GM18499 (cell line): ENCODE measurements around the gene GRK5.
"Not testable (repeated sequence)": the region's sequence is repeated elsewhere in the genome, so short reads cannot be mapped to it uniquely, and the experiment has no call there.

Source experiments
- ATAC-seq: cut with Tn5 transposase; IDR thresholded peaks from one replicate; pipeline ENCODE4 v1.9.1; 2021; ENCODE audit warnings: moderate number of reproducible peaks; ENCODE audit not compliant: insufficient read depth, unreplicated experiment

The GRK5 gene

DNA sequence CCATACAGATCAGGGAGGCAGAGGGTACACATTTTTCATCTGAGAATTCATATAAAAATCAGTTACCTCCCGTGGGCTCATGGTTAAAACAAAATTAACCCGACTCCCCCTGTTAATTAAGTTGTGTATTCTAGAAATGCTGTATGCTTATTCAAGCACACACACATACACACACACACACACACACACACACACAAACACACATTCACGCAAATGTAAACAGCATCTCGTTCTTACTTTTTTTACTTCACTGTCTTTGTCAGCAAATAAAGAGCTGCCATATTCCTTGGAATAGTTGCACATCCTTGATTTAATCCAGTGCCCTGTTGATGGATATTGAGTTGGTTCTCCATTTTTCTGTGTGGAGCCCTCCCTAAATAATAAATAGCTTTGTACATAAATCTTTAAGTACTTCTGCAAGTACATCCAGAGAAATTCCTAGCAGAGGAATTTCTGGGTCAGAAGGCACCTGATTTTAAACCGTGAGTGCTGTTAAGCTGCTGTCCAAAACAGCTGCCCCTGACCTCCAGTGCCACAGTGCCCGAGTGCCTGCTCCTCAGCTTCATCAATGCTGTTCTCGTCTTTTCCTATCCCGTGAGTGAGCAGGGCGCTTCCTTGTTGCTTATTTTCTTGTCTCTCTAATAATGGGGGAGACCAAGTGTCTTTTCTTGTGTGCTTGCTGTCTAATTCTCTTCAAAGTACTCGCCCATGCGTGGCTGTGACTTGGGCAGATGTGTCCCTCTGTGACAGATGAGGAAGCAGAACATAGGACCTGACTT, 217.9 kb downstream of the GRK5 start:
- no peak for ATAC-seq

DNA sequence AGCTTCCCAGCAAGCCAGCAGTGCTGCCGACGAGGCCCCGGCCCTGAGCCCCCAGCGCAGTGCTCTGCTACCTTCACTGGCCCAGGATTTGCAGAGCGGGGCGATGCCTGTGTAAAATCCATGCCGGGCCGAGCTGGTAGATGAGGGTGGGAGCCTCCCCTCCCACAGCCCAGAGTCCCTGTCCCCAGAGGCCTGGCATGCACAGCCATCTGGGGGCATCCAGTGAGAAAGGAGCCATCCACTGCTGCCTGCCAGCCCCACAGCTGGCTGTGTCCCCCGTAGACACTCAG, 218.5 kb downstream of the GRK5 start:
- no peak for ATAC-seq

DNA sequence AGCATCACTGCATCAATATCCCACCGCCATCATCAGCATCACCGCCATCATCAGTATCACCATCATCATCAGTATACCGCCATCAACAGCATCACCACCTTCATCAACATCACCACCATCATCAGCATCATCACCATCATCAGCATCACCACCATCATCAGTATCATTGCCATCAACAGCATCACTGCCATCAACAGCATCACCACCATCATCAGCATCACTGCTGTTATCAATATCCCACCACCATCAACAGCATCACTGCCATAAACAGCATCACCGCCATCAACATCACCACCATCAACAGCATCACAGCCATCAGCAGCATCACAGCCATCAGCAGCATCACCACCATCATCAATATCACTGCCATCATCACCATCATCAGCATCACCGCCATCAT, 219.3 kb downstream of the GRK5 start:
- no peak for ATAC-seq

DNA sequence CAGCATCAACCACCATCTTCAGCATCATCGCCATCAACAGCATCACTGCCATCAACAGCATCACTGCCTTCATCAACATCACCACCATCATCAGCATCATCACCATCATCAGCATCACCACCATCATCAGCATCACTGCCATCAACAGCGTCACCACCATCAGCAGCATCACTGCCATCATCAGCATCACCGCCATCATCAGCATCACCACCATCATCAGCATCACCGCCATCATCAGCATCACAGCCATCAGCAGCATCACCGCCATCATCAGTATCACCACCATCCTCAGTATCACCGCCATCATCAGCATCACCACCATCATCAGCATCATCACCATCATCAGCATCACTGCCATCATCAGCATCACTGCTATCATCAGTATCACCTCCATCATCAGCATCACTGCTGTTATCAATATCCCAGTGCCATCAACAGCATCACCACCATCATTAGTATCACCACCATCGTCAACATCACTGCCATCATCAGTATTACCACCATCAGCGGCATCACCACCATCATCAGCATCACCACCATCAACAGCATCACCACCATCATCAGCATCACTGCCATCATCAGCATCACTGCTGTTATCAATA, 220.0 kb downstream of the GRK5 start:
- ATAC-seq: no peak

DNA sequence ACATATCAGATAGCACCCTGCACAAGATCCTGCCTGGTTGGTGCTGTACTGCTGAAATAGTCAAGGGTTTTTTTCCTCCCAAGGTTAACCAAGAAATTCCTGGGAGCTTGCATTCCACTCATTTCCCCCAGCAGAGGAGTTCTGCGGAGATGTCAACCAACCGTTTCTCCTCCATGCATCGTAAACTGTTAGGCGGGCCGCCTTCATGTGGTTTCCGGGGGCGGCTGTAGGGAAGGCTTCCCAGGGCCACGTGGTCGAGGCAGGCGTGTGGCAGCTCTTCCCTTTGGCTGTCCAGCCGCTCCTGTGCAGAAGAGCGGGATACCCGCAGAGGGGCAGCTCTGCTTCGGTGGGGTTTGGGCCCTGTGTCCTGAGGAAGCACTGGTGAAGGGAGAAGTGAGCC, 221.4 kb downstream of the GRK5 start:
- no peak for ATAC-seq

DNA sequence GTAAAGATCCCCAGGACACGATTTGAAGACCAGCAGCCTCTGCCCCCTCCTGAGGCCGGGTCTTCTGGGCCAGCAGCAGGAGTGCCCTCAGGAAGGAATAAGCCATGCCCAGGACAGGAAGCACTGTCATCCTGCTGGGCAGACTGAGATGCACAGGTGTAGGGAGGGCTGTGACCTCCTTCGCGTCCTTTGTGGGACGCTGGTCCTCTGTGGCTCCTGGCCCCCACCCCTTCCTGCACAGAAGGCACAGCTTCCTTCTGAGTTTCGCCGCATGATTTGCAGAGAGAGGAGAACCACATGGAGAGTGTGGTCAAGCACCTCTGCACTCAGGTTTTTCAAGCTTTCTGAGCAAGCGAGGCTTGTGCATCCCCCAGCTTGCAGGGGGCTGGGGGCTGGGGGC, 222.4 kb downstream of the GRK5 start:
- ATAC-seq: no peak

DNA sequence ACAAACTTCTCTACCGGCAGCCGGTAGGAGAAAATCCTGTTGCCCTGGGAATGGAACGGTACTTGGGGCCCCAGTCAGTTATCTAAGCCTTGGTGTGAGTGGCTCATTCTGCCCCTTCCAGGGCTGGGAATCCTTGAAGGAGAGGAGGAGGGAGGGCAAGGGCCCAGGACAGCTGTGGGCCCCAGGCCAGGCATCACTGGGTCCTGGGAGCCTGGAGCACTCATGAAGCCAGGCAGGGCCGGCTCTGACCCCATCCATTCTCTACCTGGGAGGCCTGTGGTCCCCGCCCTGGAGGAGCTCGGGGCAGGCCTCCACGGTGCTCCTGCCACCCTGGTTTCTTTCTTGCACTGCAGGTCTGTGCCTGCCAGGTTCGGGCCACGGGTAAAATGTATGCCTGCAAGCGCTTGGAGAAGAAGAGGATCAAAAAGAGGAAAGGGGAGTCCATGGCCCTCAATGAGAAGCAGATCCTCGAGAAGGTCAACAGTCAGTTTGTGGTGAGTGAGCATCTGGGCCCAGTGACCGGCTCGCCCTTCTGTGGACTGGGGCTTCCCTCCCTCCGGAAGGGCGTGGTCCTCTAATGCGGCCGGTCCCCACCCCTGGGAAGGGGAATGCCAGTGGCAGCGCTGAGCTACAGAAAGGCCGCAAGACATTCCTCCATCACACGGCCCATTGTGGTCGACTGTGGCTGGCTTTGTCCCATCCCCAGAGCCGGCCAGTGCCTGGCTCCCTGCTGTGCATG, 223.8 kb downstream of the GRK5 start:
- ATAC-seq: no peak

DNA sequence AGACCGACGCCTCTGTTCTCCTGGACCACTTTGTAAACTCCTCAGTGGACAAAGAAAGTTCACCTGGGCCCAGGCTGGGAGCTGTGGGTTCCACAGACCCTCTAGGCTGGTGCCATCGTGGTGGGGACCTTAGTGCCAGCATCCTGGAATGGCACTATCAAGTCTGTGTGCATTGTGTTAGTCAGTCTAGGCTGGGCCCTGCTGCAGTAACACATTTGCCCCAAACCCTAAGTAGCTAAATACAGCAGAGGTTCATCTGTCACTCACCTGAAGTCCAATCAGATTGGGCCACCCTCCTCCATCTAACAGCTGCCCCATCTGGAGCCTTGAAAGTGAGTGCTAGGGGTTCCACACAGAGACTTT, 224.4 kb downstream of the GRK5 start:
- no peak for ATAC-seq

DNA sequence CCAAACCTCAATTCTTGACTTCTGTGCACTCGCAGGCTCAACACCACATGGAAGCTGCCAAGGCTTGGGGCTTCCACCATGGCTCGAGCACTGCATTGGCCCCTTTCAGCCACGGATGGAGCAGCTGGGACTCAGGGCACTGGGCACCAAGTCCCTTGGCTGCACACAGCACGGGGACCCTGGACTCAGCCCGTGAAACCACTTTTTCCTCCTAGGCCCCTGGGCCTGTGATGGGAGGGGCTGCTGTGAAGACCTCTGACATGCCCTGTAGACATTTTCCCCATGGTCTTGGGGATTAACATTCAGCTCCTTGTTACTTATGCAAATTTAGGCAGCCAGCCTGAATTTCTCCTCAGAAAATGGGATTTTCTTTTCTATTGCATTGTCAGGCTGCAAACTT, 227.6 kb downstream of the GRK5 start:
- not testable (repeated sequence) for ATAC-seq

DNA sequence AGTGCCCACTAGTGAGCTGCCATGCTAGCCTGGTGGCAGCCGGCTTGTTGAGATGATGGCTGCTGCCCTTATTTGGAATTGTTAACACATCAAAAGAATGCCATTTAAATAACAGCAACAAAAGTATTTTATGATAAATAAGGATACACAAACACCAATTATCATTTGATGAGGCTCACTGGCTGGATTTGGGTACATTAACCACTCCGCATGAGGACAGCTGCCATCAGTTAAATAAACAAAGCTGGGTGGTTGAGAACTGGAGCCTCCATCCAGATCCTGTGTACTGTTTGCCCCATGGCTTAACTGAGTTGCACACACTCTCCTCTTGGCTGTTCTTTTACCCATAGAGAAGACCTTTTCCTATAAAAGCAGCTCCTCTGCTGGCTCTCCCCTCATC, 231.3 kb downstream of the GRK5 start:
- no peak for ATAC-seq

DNA sequence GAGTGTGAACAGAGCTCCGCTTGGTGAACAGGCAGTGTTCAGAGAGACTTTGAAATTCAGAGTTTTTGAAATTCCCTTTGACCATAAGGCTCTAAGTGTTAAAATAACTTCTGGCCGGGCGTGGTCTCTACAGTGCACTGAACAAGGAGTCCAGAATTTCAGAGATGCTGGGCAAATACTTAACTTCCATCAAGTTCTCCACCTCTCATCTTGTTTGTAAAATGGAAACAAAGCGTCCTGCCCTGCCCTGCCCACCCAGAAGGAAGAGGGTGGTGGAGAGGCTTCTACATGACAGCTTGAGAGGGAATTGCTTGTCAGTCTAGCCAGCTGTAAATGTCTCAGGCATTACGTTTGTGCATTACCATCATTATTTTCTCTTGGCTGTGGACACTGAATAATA, 232.6 kb downstream of the GRK5 start:
- no peak for ATAC-seq

DNA sequence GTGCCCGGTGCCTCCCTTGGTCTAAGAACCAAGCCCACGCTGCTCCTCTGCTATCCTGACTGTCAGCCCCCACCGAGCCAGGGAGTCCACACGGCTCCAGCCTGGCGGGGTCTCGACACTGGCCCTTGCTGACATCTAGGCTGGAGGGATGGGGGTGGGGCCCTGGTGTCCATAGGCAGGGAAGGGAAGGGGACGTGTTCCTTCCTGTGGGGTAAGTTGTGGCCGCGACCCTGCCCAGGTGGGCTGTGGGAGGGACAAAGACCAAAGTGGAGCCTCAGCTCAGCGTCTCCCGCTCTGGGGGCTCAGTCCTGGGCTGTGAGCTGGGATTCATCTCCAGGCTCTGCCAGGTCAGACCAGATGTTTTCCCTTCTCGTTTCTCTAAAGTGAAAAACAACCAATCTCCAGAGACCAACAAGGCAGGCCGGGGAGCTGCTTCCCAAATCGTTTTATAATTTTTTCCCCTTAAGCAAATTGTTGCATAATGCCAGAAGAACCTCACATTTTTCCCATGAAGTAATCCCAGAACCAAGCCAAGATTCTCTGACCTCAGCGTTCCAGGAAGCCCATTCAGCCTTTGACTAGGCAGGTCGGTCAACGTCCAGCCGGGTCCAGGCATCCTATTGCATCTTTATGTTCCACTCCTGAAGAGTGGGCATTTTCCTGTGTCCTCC, 233.9 kb downstream of the GRK5 start:
- no peak for ATAC-seq

DNA sequence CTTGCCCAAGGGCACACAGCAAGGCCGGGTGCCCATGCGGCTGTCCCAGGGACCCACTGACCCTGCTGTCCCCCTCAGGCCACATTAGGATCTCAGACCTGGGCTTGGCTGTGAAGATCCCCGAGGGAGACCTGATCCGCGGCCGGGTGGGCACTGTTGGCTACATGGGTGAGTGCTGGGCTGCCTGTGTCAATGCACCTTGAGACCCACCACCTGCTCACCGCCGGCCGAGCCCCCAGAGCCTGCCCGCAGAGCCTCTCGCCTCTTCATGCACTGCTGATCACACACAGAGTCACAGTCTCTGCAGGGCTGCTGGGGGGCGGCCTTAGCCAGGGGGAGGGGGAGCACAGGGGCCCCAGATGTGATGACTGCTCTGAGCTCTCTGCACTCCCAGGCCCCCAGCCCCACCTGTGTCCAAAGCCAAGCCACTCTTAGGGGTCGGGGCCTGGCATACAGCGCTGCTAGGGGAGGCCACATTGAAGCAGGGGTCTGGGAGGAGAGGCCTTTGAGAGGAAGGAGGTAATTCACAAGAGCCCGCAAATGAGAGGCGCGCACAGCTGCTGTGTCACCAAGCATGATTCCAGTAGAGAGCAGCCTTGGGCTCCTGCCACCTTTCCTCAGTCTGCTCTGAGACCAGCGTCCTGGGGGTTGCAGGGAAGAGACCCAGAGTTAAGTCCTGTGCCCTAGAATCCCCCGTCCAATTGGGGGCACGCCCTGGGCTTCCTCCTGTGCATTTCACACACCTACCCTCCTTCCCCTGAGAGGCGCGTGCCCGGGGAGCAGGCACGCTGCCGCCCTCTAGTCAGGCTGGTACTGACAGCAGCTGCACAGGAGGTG, 234.8 kb downstream of the GRK5 start:
- no peak for ATAC-seq

DNA sequence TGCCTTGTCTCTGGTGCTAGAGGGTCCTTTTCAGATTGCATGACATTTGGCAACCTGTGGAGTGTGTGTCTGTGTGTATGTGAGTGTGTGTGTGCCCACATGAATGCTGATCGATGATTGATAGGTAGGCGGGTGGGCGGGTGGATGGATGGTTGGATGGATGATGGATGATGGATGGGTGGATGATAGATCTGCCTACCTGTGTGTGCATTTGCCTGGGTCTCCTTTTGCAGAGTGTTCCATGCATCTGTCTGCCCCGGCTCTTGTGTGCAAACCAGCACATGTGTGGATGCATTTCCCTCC, 235.3 kb downstream of the GRK5 start:
- no peak for ATAC-seq

DNA sequence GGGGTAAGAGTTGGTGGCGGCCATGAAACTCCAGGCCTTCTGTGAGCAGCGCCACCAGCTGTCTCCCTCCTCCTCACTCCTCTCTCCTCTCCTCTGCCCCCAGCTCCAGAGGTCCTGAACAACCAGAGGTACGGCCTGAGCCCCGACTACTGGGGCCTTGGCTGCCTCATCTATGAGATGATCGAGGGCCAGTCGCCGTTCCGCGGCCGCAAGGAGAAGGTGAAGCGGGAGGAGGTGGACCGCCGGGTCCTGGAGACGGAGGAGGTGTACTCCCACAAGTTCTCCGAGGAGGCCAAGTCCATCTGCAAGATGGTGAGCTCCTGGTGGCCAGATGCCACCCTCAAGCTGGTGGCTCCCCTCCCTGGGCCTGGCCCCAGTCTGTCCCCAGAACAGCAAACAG, 236.1 kb downstream of the GRK5 start:
- ATAC-seq: no peak

DNA sequence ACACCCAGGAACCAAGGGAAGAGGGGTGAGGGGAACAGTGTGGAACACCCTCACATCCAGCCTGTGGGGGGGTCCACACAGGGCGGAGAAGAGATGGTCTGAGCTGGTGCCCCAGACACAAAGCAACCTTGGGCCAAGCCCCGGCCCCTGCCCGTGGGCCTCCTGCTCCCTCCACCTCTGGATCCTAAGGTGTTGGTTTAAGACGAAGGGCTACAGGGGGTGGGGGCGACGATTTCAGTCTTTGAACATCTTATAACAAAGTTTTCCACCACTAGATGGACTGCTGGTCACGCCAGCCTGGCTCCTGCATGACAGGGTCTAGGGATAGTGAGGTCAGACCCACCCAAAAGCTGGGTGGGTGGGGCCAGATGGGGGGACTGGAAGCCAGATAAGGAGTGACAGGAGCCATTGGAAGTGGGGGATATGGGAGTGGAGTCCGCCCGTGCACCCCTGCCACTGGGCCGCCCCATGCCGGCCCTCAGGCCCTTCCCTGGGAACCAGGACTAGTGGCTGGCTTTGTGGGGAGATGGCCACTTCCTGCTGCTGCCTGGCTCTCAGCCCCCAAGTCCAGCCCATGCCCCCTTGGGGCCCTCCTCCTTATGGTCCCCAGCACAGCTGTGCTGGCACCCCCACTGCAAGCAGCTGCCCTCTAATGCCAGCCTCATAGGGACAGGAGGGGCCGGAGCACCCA, 236.7 kb downstream of the GRK5 start:
- ATAC-seq: no peak

DNA sequence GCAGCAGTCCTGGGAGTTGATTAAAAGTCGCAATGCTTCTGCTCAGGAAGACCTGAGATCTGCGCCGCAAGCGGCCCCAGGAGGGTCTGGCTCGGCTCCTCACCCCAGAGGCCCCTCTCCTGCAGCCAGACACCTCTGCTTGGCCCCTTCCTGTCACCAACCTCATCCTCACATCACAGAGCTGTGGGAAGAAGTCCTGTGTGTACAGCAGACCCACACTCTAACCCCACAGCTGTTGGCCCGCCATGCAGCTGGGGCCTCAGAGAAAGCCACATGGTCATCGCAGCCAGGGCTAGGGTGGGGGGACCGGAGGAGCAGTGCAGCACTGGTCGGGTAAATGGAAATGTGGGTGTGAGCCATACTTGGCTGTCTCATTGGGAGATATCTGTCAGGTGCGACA, 237.5 kb downstream of the GRK5 start:
- no peak for ATAC-seq

DNA sequence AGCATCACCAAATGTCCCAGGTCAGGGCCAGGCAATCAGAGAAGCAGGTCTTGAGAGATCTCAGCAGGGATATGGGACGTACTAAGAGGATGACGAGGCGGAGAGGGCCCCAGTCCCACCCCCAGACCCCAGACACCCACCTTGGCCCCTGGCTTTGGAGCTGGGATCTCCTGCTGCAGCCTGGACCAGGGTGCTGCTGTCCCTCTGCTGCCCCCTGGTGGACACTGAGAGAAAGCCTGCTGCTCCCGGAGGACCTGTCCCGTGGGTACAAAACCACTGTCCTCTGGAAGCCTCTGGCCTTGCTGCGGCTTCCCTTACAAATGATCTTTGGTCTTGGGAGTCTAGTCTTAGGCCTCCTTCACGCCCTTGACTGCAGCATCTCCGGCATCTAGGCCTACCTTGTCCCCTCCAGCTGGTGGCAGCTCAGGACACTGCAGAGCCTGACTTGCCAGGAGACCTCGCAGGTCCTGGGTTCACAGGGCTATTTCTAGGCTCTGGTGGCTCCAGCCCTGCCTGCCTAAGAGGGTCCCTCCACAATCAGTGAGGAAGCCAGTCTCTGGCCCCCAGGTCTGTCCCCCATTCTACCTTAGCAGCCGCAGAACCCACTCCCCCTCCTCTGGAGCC, 238.1 kb downstream of the GRK5 start:
- ATAC-seq: no peak

DNA sequence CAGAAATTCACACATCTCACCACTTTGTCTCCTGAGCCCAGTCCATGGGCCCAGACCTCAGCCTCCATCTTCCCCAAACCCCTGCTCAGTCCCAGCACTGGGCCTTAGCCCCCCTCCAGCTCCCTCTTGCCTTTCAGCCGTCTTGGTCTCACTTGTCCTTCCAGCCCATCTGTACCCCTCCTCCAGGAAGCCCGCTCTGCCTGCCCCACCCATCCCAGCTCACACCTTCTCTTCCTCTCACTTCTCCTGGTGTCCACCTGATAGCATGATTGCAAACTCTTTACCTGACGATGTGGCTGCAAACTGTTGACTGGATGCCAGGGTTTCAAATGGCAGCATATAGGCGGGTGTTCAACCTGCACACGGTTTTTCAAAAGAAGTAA, 238.6 kb downstream of the GRK5 start:
- no peak for ATAC-seq
